HepG2 (cell line): Measurements from ENCODE around the gene ARF6. TPM values are rescaled to one million over a fixed set of nuclear protein-coding genes. Genes with fewer than 3 reads are reported as not detected.

Experiments
- ARID5B ChIP-seq: IDR thresholded peaks from 2 replicates; pipeline ENCODE4 v1.4.0; 2020; ENCODE audit warnings: mild to moderate bottlenecking, missing genetic modification reagents
- CREM ChIP-seq, 2 experiments: sonication (generic) in 1 of 2; formaldehyde crosslinking in 1 of 2; IDR thresholded peaks; 2 replicates each; pipeline versions ENCODE4 v1.4.0 to v1.6.1; 2016 to 2020; ENCODE audit warnings: antibody characterized with exemption in 1 of 2, mild to moderate bottlenecking in 1 of 2, missing genetic modification reagents in 1 of 2
- ETV5 ChIP-seq: IDR thresholded peaks from 2 replicates; pipeline ENCODE4 v1.6.1; 2018; ENCODE audit warnings: missing biosample characterization, missing genetic modification reagents, inconsistent platforms, borderline replicate concordance
- MTF1 ChIP-seq: sonication (generic); formaldehyde crosslinking; IDR thresholded peaks from 2 replicates; pipeline ENCODE4 v1.5.0; 2020; ENCODE audit warnings: missing genetic modification reagents
- NR2F1 ChIP-seq, 2 experiments: fragments of 450-650 bp in 1 of 2; formaldehyde crosslinking in 1 of 2; IDR thresholded peaks; 2 replicates each; pipeline versions ENCODE4 v1.5.0 to v1.6.1; 2016 to 2020; ENCODE audit warnings: mild to moderate bottlenecking in 1 of 2, missing compliant biosample characterization in 1 of 2, missing genetic modification reagents in 1 of 2, moderate library complexity in 1 of 2
- ZKSCAN5 ChIP-seq: sonication (generic); formaldehyde crosslinking; IDR thresholded peaks from 2 replicates; pipeline ENCODE4 v1.5.1; 2020; ENCODE audit warnings: mild to moderate bottlenecking, missing genetic modification reagents
- ZNF230 ChIP-seq: sonication (generic); formaldehyde crosslinking; IDR thresholded peaks from 2 replicates; pipeline ENCODE4 v1.4.0; 2020; ENCODE audit warnings: mild to moderate bottlenecking, missing genetic modification reagents
- ZNF382 ChIP-seq: sonication (generic); formaldehyde crosslinking; IDR thresholded peaks from 2 replicates; pipeline ENCODE4 v1.5.0; 2020; ENCODE audit warnings: missing genetic modification reagents, mild to moderate bottlenecking, borderline replicate concordance
- ZNF577 ChIP-seq: sonication (generic); formaldehyde crosslinking; IDR thresholded peaks from 2 replicates; pipeline ENCODE4 v1.4.0; 2020; ENCODE audit warnings: mild to moderate bottlenecking, low read depth, missing genetic modification reagents, borderline replicate concordance
- ZNF644 ChIP-seq: IDR thresholded peaks from 2 replicates; pipeline ENCODE4 v1.6.1; 2016; ENCODE audit warnings: low read depth
- ZNF740 ChIP-seq: sonication (generic); formaldehyde crosslinking; IDR thresholded peaks from 2 replicates; pipeline ENCODE4 v1.4.0; 2020; ENCODE audit warnings: missing genetic modification reagents
- polyA plus RNA-seq, 8 experiments: library from polyadenylated mRNA; depleted of rRNA in 3 of 8; stranded (reverse) in 7 of 8; unstranded in 1 of 8; fragments of >200 nt; fragmentation: Illumina TruSeq in 4 of 8; extraction: Trizol in 4 of 8; gene quantifications; 2 replicates each; pipeline versions ENCODE4 v1.2.1 to v1.2.3, GENCODE V29; 2011 to 2016; ENCODE audit warnings: low read depth in 4 of 8, missing spikeins in 1 of 8, mixed read lengths in 1 of 8; ENCODE audit not compliant: insufficient read depth in 1 of 8
- total RNA-seq, 5 experiments: library from RNA; depleted of rRNA; stranded (reverse); fragments of >200 nt; fragmentation: Illumina TruSeq; extraction: Trizol; gene quantifications; 2 replicates each; pipeline ENCODE4 v1.2.3, GENCODE V29; 2016; ENCODE audit warnings: low read depth in 1 of 5
- TF ChIP-seq, protein P1 (sequence below): sonication (generic); formaldehyde crosslinking; IDR thresholded peaks from 2 replicates; pipeline ENCODE4 v1.4.0; 2020; ENCODE audit warnings: missing genetic modification reagents, borderline replicate concordance
- TF ChIP-seq, protein P2 (sequence below): sonication (generic); formaldehyde crosslinking; IDR thresholded peaks from 2 replicates; pipeline ENCODE4 v1.4.0; 2020; ENCODE audit warnings: missing genetic modification reagents

The ARF6 gene
- total and polyA plus RNA-seq, 2 of the 13 experiments (the other 11 are each of a cell fraction or from before 2014, with no cell fraction given), result 12.7 to 31.9 TPM

DNA sequence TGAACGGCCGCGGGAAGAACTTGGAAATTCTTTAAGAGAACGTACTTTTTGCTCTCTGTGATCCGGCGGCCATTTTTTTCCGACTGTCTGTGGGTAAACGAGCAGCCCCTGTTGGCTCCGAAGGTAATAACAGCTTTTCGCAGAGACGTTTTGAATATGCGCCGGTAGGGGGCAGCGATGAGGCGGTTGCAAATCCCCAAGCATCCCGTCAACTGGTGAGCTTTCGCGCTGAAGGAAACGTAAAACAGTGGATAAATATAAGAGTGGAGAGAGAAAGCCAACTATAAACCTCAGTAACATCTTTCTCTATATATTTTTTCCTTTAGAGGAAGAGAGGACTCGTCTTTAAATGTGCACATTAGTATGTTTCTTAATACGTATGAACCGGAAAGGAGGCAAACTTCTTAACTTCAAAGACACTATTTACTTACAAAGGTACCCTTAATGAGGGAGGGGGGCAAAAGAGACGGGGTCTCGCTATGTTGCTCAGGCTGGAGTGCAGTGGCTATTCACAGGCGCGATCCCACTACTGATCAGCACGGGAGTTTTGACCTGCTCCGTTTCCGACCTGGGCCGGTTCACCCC lies 30.7 kb upstream of the ARF6 start (continued):
- TF ChIP-seq ZKSCAN5 (CRISPR knock-in tag) (no peak), ZNF382 (CRISPR knock-in tag) (no peak), ARID5B (CRISPR knock-in tag) (no peak), NR2F1 (CRISPR knock-in tag; IDR thresholded peaks at IDR 0.05) (no peak; a peak in 1 of 4 replicates), ZNF740 (CRISPR knock-in tag) (no peak), MTF1 (CRISPR knock-in tag) (no peak), ZNF230 (CRISPR knock-in tag) (no peak), ETV5 (CRISPR knock-in tag) (no peak), ZNF644 (CRISPR knock-in tag) (no peak), ZNF577 (CRISPR knock-in tag) (no peak), CREM (IDR thresholded peaks at IDR 0.05) (peak; percentile 39; the same call in 1 of the 2 replicates), CREM (CRISPR knock-in tag; IDR thresholded peaks at IDR 0.05) (no peak)
- TF ChIP-seq, protein P1, sequence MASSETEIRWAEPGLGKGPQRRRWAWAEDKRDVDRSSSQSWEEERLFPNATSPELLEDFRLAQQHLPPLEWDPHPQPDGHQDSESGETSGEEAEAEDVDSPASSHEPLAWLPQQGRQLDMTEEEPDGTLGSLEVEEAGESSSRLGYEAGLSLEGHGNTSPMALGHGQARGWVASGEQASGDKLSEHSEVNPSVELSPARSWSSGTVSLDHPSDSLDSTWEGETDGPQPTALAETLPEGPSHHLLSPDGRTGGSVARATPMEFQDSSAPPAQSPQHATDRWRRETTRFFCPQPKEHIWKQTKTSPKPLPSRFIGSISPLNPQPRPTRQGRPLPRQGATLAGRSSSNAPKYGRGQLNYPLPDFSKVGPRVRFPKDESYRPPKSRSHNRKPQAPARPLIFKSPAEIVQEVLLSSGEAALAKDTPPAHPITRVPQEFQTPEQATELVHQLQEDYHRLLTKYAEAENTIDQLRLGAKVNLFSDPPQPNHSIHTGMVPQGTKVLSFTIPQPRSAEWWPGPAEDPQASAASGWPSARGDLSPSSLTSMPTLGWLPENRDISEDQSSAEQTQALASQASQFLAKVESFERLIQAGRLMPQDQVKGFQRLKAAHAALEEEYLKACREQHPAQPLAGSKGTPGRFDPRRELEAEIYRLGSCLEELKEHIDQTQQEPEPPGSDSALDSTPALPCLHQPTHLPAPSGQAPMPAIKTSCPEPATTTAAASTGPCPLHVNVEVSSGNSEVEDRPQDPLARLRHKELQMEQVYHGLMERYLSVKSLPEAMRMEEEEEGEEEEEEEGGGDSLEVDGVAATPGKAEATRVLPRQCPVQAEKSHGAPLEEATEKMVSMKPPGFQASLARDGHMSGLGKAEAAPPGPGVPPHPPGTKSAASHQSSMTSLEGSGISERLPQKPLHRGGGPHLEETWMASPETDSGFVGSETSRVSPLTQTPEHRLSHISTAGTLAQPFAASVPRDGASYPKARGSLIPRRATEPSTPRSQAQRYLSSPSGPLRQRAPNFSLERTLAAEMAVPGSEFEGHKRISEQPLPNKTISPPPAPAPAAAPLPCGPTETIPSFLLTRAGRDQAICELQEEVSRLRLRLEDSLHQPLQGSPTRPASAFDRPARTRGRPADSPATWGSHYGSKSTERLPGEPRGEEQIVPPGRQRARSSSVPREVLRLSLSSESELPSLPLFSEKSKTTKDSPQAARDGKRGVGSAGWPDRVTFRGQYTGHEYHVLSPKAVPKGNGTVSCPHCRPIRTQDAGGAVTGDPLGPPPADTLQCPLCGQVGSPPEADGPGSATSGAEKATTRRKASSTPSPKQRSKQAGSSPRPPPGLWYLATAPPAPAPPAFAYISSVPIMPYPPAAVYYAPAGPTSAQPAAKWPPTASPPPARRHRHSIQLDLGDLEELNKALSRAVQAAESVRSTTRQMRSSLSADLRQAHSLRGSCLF, result no peak
- TF ChIP-seq, protein P2, sequence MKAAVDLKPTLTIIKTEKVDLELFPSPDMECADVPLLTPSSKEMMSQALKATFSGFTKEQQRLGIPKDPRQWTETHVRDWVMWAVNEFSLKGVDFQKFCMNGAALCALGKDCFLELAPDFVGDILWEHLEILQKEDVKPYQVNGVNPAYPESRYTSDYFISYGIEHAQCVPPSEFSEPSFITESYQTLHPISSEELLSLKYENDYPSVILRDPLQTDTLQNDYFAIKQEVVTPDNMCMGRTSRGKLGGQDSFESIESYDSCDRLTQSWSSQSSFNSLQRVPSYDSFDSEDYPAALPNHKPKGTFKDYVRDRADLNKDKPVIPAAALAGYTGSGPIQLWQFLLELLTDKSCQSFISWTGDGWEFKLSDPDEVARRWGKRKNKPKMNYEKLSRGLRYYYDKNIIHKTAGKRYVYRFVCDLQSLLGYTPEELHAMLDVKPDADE (CRISPR knock-in tag), result no peak
